Thoracic aorta (tissue), 2 donors: ENCODE measurements around the gene ACTL7A. TPM values are rescaled to one million over a fixed set of nuclear protein-coding genes. Genes with fewer than 3 reads are reported as not detected.

ENCODE experiments used
- ATAC-seq: fragments of 150-250 bp; one replicate; pipeline ENCODE4 v1.8.0; 2017; ENCODE audit warnings: low read depth; ENCODE audit not compliant: insufficient number of reproducible peaks, low FRiP score
- DNase-seq: peaks from one replicate; pipeline ENCODE4 v3.0.0-alpha.2; 2020; ENCODE audit warnings: low spot score
- H3K27ac ChIP-seq, 2 donors: fragments of 200-600 bp; sonication (generic); 1 replicate in 1 of 2; 2 replicates in 1 of 2; pipeline ENCODE4 v1.5.1; 2016; ENCODE audit warnings: mild to moderate bottlenecking in 2 of 2, moderate library complexity in 2 of 2
- H3K27me3 ChIP-seq: fragments of 200-600 bp; sonication (generic); replicated peaks from 2 replicates; pipeline ENCODE4 v1.6.0; 2016; ENCODE audit warnings: mild to moderate bottlenecking; ENCODE audit not compliant: insufficient read depth
- H3K36me3 ChIP-seq: fragments of 200-600 bp; sonication (generic); one replicate; pipeline ENCODE4 v1.5.1; 2016
- H3K4me1 ChIP-seq, 2 donors: fragments of 200-600 bp; sonication (generic); 1 replicate in 1 of 2; 2 replicates in 1 of 2; pipeline versions ENCODE4 v1.5.1 to v1.6.0; 2016; ENCODE audit warnings: low read depth in 2 of 2, mild to moderate bottlenecking in 1 of 2; ENCODE audit not compliant: control insufficient read depth in 1 of 2
- H3K4me3 ChIP-seq: fragments of 200-600 bp; sonication (generic); 2 replicates; pipeline ENCODE4 v1.5.1; 2016; ENCODE audit warnings: mild to moderate bottlenecking
- H3K9me3 ChIP-seq: fragments of 200-600 bp; sonication (generic); 2 replicates; pipeline ENCODE4 v1.5.1; 2016
- CTCF ChIP-seq: fragments of 200-600 bp; sonication (generic); IDR thresholded peaks from one replicate; pipeline ENCODE4 v1.5.1; 2019; ENCODE audit warnings: antibody characterized with exemption
- total RNA-seq, 2 donors: library from RNA; depleted of rRNA; stranded (reverse); fragments of >200 nt; gene quantifications; one replicate each; pipeline versions ENCODE4 v1.1.0 to v1.2.3, GENCODE V29; 2016

The ACTL7A gene
- not detected for total RNA-seq

- H3K27me3 ChIP-seq: no peaks in the 10 kb centered on the region
- H3K9me3 ChIP-seq: no peaks in the 10 kb centered on the region
- H3K4me3 ChIP-seq: no peak within 1 kb of the TSS
- no peak for TF ChIP-seq CTCF
- ATAC-seq (no peak), DNase-seq (no peak)
- no peak within 1 kb of the TSS for H3K27ac ChIP-seq
- no peaks in the 10 kb centered on the region for H3K36me3 ChIP-seq
- no peaks in the 10 kb centered on the region for H3K4me1 ChIP-seq
Measured at GRCh38 chr9:108861997-108862396, at the start of gene ACTL7A. TSS of gene ACTL7A (plus strand) at chr9:108862266. CDS start at chr9:108862323, 57 bp downstream.

GRCh38 chr9:108812396-108813025, 49.6 kb upstream of the ACTL7A start:
- Histone ChIP-seq H3K4me3 (no peak overlapping the region), H3K4me1 (no peaks in the 10 kb centered on the region), H3K27me3 (no peaks in the 10 kb centered on the region), H3K9me3 (no peaks in the 10 kb centered on the region), H3K27ac (no peak overlapping the region), H3K36me3 (no peaks in the 10 kb centered on the region)
- DNase-seq: no peak
- no peak for ATAC-seq
- no peak for TF ChIP-seq CTCF

GRCh38 chr9:108813951-108814601, 48.0 kb upstream of the ACTL7A start:
- Histone ChIP-seq H3K36me3 (no peaks in the 10 kb centered on the region), H3K27ac (no peak overlapping the region), H3K4me3 (no peak overlapping the region), H3K27me3 (no peaks in the 10 kb centered on the region), H3K9me3 (no peaks in the 10 kb centered on the region), H3K4me1 (no peaks in the 10 kb centered on the region)
- no peak for TF ChIP-seq CTCF
- ATAC-seq: no peak
- DNase-seq: no peak

- Histone ChIP-seq H3K27ac (no peak overlapping the region), H3K4me3 (no peak overlapping the region), H3K4me1 (no peaks in the 10 kb centered on the region), H3K27me3 (no peaks in the 10 kb centered on the region), H3K9me3 (no peaks in the 10 kb centered on the region), H3K36me3 (no peaks in the 10 kb centered on the region)
- no peak for TF ChIP-seq CTCF
- DNase-seq (no peak), ATAC-seq (no peak)
Measured at GRCh38 chr9:108815156-108815555, 46.9 kb upstream of the ACTL7A start.

- H3K4me3 ChIP-seq: no peak overlapping the region
- no peak overlapping the region for H3K27ac ChIP-seq
- no peaks in the 10 kb centered on the region for H3K36me3 ChIP-seq
- H3K9me3 ChIP-seq: no peaks in the 10 kb centered on the region
- no peaks in the 10 kb centered on the region for H3K4me1 ChIP-seq
- no peak for TF ChIP-seq CTCF
- no peaks in the 10 kb centered on the region for H3K27me3 ChIP-seq
- no peak for DNase-seq
- no peak for ATAC-seq
Measured at GRCh38 chr9:108816037-108816436, 46.0 kb upstream of the ACTL7A start.
